ENCODE results near the gene MGAT5. TPM values are rescaled to one million over a fixed set of nuclear protein-coding genes. Genes with fewer than 3 reads are reported as not detected.

Gene MGAT5
- total and polyA plus RNA-seq, 4 donors, result 3.6 to 53.7 (median 31.3) TPM

- Histone ChIP-seq H3K36me3 (ENCODE audit: control insufficient read depth in 4 of 4, insufficient read depth in 4 of 4, low read length in 4 of 4) (peaks cover 0 to 9% (median 0%) of the 10 kb centered on the region in 4 donors), H3K27me3 (ENCODE audit: control insufficient read depth in 3 of 3, insufficient read depth in 3 of 3, low read length in 2 of 3) (no peaks in the 10 kb centered on the region), H3K9me3 (ENCODE audit: control insufficient read depth in 4 of 4, insufficient read depth in 3 of 4, low read length in 3 of 4) (no peaks in the 10 kb centered on the region), H3K4me1 (ENCODE audit: control insufficient read depth in 5 of 5, insufficient read depth in 5 of 5, low read length in 5 of 5) (peaks cover 0 to 34% (median 4%) of the 10 kb centered on the region in 5 donors), H3K9ac (ENCODE audit: insufficient read depth in 1 of 2, low read length in 2 of 2) (no peak overlapping the region), H3K4me3 (no peak overlapping the region), H3K27ac (ENCODE audit: low read depth in 1 of 2, low read length in 1 of 2) (no peak overlapping the region)
- no peak for ATAC-seq (ENCODE audit: insufficient read depth, low FRiP score)
- TF ChIP-seq CTCF (IDR thresholded peaks at IDR 0.05; ENCODE audit: control extremely low read depth, extremely low read depth), result no peak
- 78 to 88% methylated on average over 4 of the region's 4 CpGs for WGBS, 2 donors
- DNase-seq, result no peak
Observed at GRCh38 chr2:134407154-134407890, 153.4 kb downstream of the MGAT5 start.

- ATAC-seq (ENCODE audit: insufficient read depth, low FRiP score) (no peak), DNase-seq (no peak)
- TF ChIP-seq CTCF (IDR thresholded peaks at IDR 0.05; ENCODE audit: control extremely low read depth, extremely low read depth), result no peak
- 27 to 48% methylated on average over 3 of the region's 3 CpGs for WGBS, 2 donors
- H3K4me1 ChIP-seq (ENCODE audit: control insufficient read depth in 5 of 5, insufficient read depth in 5 of 5, low read length in 5 of 5), result peaks cover 0 to 34% (median 3%) of the 10 kb centered on the region in 5 donors
- no peaks in the 10 kb centered on the region for H3K9me3 ChIP-seq (ENCODE audit: control insufficient read depth in 4 of 4, insufficient read depth in 3 of 4, low read length in 3 of 4)
- H3K4me3 ChIP-seq, result no peak overlapping the region
- peak overlapping the region in 1 of 2 donors; percentile 11 for H3K27ac ChIP-seq (ENCODE audit: low read depth in 1 of 2, low read length in 1 of 2)
- H3K36me3 ChIP-seq (ENCODE audit: control insufficient read depth in 4 of 4, insufficient read depth in 4 of 4, low read length in 4 of 4), result peaks cover 0 to 9% (median 0%) of the 10 kb centered on the region in 4 donors
- no peaks in the 10 kb centered on the region for H3K27me3 ChIP-seq (ENCODE audit: control insufficient read depth in 3 of 3, insufficient read depth in 3 of 3, low read length in 2 of 3)
- no peak overlapping the region for H3K9ac ChIP-seq (ENCODE audit: insufficient read depth in 1 of 2, low read length in 2 of 2)
Observed at GRCh38 chr2:134408386-134408785, 154.5 kb downstream of the MGAT5 start.

GRCh38 chr2:134408791-134409190 lies 154.9 kb downstream of the MGAT5 start:
- WGBS, 2 donors, result 70 to 79% methylated on average over 3 of the region's 3 CpGs
- ATAC-seq (ENCODE audit: insufficient read depth, low FRiP score) (no peak), DNase-seq (no peak)
- Histone ChIP-seq H3K27ac (ENCODE audit: low read depth in 1 of 2, low read length in 1 of 2) (peak overlapping the region in 1 of 2 donors; percentile 11), H3K36me3 (ENCODE audit: control insufficient read depth in 4 of 4, insufficient read depth in 4 of 4, low read length in 4 of 4) (peaks cover 0 to 5% (median 0%) of the 10 kb centered on the region in 4 donors), H3K4me1 (ENCODE audit: control insufficient read depth in 5 of 5, insufficient read depth in 5 of 5, low read length in 5 of 5) (peaks cover 0 to 34% (median 3%) of the 10 kb centered on the region in 5 donors), H3K9me3 (ENCODE audit: control insufficient read depth in 4 of 4, insufficient read depth in 3 of 4, low read length in 3 of 4) (no peaks in the 10 kb centered on the region), H3K9ac (ENCODE audit: insufficient read depth in 1 of 2, low read length in 2 of 2) (no peak overlapping the region), H3K4me3 (no peak overlapping the region), H3K27me3 (ENCODE audit: control insufficient read depth in 3 of 3, insufficient read depth in 3 of 3, low read length in 2 of 3) (no peaks in the 10 kb centered on the region)
- no peak for TF ChIP-seq CTCF (IDR thresholded peaks at IDR 0.05; ENCODE audit: control extremely low read depth, extremely low read depth)
